RWPE2 (cell line): ENCODE results near the gene TAMALIN.

Source experiments
- ATAC-seq: fragments of 200-7000 bp; cut with Tn5 transposase; 3 replicates; pipeline ENCODE4 v1.9.1; 2021; ENCODE audit warnings: low read depth
- DNase-seq: peaks from one replicate; pipeline ENCODE4 v3.0.0-alpha.2; 2020; ENCODE audit warnings: low spot score
- H3K27ac ChIP-seq: fragments of 450-650 bp; 2 replicates; pipeline ENCODE4 v1.5.1; 2017; ENCODE audit warnings: mild to moderate bottlenecking; ENCODE audit not compliant: poor library complexity, severe bottlenecking
- H3K27me3 ChIP-seq: fragments of 250-450 bp; sonication (Bioruptor Pico); 2 replicates; pipeline ENCODE4 v1.5.1; 2021; ENCODE audit warnings: mild to moderate bottlenecking, moderate library complexity; ENCODE audit not compliant: insufficient read depth, poor library complexity, severe bottlenecking
- H3K36me3 ChIP-seq: fragments of 250-450 bp; sonication (Bioruptor Pico); 2 replicates; pipeline ENCODE4 v1.5.1; 2020; ENCODE audit warnings: low read depth, mild to moderate bottlenecking, moderate library complexity
- H3K4me1 ChIP-seq: fragments of 250-450 bp; sonication (Bioruptor Pico); 2 replicates; pipeline ENCODE4 v1.5.1; 2021; ENCODE audit warnings: mild to moderate bottlenecking, moderate library complexity; ENCODE audit not compliant: insufficient read depth, poor library complexity, severe bottlenecking
- H3K4me3 ChIP-seq: fragments of 250-450 bp; sonication (Bioruptor Pico); 2 replicates; pipeline ENCODE4 v1.5.1; 2021; ENCODE audit warnings: mild to moderate bottlenecking, moderate library complexity; ENCODE audit not compliant: severe bottlenecking
- H3K9me3 ChIP-seq: fragments of 250-450 bp; sonication (Bioruptor Pico); 2 replicates; pipeline ENCODE4 v1.5.1; 2021; ENCODE audit warnings: mild to moderate bottlenecking, moderate library complexity; ENCODE audit not compliant: severe bottlenecking
- TF ChIP-seq, protein P1 (sequence below): fragments of 450-650 bp; IDR thresholded peaks from one replicate; pipeline ENCODE4 v1.5.1; 2017; ENCODE audit warnings: mild to moderate bottlenecking, moderate library complexity; ENCODE audit not compliant: poor library complexity, severe bottlenecking

TAMALIN gene

DNA sequence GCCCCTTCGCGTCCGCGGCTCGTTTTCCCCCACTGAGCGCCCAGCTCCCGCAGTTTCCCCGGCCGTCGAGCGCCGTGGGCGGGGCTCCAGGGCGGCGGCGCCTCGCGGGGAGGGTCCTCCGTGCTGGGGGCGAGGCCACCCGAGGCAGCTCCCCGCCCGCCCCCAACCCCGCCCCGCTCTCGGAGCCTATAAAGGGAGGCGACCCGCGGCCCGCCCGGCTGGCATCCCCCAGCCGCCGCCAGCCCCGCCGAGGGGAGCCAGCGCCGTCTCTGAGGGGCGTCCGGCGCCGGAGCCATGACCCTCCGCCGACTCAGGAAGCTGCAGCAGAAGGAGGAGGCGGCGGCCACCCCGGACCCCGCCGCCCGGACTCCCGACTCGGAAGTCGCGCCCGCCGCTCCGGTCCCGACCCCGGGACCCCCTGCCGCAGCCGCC lies at the start of gene TAMALIN:
Gene TAMALIN, plus strand, starts transcription at position 221 of the 432 bp plus-strand sequence. Its CDS starts 74 bp downstream, at position 295.
- peak within 1 kb of the TSS; percentile 30 for H3K4me3 ChIP-seq
- no peaks in the 10 kb centered on the region for H3K4me1 ChIP-seq
- no peak within 1 kb of the TSS for H3K27ac ChIP-seq
- peaks cover 28% of the 10 kb centered on the region for H3K27me3 ChIP-seq
- ATAC-seq, result peak; percentile 30
- no peak for DNase-seq
- no peaks in the 10 kb centered on the region for H3K36me3 ChIP-seq
- no peaks in the 10 kb centered on the region for H3K9me3 ChIP-seq
- TF ChIP-seq, protein P1, sequence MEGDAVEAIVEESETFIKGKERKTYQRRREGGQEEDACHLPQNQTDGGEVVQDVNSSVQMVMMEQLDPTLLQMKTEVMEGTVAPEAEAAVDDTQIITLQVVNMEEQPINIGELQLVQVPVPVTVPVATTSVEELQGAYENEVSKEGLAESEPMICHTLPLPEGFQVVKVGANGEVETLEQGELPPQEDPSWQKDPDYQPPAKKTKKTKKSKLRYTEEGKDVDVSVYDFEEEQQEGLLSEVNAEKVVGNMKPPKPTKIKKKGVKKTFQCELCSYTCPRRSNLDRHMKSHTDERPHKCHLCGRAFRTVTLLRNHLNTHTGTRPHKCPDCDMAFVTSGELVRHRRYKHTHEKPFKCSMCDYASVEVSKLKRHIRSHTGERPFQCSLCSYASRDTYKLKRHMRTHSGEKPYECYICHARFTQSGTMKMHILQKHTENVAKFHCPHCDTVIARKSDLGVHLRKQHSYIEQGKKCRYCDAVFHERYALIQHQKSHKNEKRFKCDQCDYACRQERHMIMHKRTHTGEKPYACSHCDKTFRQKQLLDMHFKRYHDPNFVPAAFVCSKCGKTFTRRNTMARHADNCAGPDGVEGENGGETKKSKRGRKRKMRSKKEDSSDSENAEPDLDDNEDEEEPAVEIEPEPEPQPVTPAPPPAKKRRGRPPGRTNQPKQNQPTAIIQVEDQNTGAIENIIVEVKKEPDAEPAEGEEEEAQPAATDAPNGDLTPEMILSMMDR, result no peak

- Histone ChIP-seq H3K4me3 (no peak overlapping the region), H3K27ac (no peak overlapping the region), H3K4me1 (peaks cover 31% of the 10 kb centered on the region), H3K36me3 (peaks cover 16% of the 10 kb centered on the region), H3K9me3 (no peaks in the 10 kb centered on the region), H3K27me3 (no peaks in the 10 kb centered on the region)
- TF ChIP-seq, protein P1, result no peak
- DNase-seq, result no peak
- ATAC-seq, result no peak
Observed at GRCh38 chr12:51958542-51958941, 48.2 kb upstream of the TAMALIN start.

GRCh38 chr12:51959211-51959610 lies 47.5 kb upstream of the TAMALIN start:
- Histone ChIP-seq H3K36me3 (peaks cover 22% of the 10 kb centered on the region), H3K4me3 (no peak overlapping the region), H3K9me3 (no peaks in the 10 kb centered on the region), H3K27me3 (no peaks in the 10 kb centered on the region), H3K4me1 (peaks cover 24% of the 10 kb centered on the region), H3K27ac (no peak overlapping the region)
- no peak for ATAC-seq
- TF ChIP-seq, protein P1, result no peak
- DNase-seq, result no peak

DNA sequence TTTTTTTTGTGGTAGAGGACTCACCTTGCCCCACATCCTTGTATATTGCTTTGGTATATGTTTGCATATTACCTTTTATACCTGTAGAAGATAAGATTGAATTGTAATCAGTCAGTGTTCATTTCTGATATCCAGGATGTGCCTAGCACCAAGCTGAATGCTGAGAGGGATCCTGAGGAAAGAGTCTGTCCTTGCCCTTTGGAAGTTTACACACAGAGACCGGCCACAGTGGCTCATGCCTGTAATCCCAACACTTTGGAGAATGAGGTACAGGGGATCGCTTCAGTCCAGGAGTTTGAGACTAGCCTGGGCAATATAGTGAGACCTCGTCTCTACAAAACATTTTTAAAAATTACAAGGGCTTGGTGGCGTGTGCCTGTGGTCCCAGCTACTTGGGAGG lies 46.8 kb upstream of the TAMALIN start:
- Histone ChIP-seq H3K27ac (no peak overlapping the region), H3K27me3 (no peaks in the 10 kb centered on the region), H3K9me3 (no peaks in the 10 kb centered on the region), H3K4me1 (peaks cover 17% of the 10 kb centered on the region), H3K4me3 (no peak overlapping the region), H3K36me3 (peaks cover 25% of the 10 kb centered on the region)
- TF ChIP-seq, protein P1, result no peak
- ATAC-seq (no peak), DNase-seq (no peak)

- peaks cover 25% of the 10 kb centered on the region for H3K36me3 ChIP-seq
- H3K27me3 ChIP-seq, result no peaks in the 10 kb centered on the region
- TF ChIP-seq, protein P1, result no peak
- DNase-seq (no peak), ATAC-seq (no peak)
- no peak overlapping the region for H3K4me3 ChIP-seq
- no peaks in the 10 kb centered on the region for H3K9me3 ChIP-seq
- no peak overlapping the region for H3K27ac ChIP-seq
- H3K4me1 ChIP-seq, result peaks cover 13% of the 10 kb centered on the region
Observed at GRCh38 chr12:51960488-51960887, 46.3 kb upstream of the TAMALIN start.
